Measurements from ENCODE around the gene DIAPH2.
"Not testable (repeated sequence)": the region's sequence is repeated elsewhere in the genome, so short reads cannot be mapped to it uniquely, and the experiment has no call there.

The DIAPH2 gene

GRCh38 chrX:96684339-96685209, at the start of gene DIAPH2:
DIAPH2 (plus strand) TSS chrX:96684842.
- DNase-seq, result peak; percentile 78

- DNase-seq, result no peak
These were observed 34.6 kb upstream of the DIAPH2 start for GRCh38 chrX:96650023-96650422.

GRCh38 chrX:96655947-96656623, 28.6 kb upstream of the DIAPH2 start:
- no peak for DNase-seq

GRCh38 chrX:96682516-96682915, 2.1 kb upstream of the DIAPH2 start:
- no peak for DNase-seq

- DNase-seq, result no peak
These were observed 674 bp upstream of the DIAPH2 start for GRCh38 chrX:96683997-96684338.

GRCh38 chrX:96685210-96686099, 813 bp downstream of the DIAPH2 start:
- peak; percentile 47 for DNase-seq

- peak; percentile 24 for DNase-seq
These were observed 3.1 kb downstream of the DIAPH2 start for GRCh38 chrX:96687776-96688175.

- DNase-seq, result no peak
These were observed 4.1 kb downstream of the DIAPH2 start for GRCh38 chrX:96688789-96689188.

- DNase-seq, result peak; percentile 19
These were observed 5.3 kb downstream of the DIAPH2 start for GRCh38 chrX:96689991-96690390.

- no peak for DNase-seq
These were observed 7.8 kb downstream of the DIAPH2 start for GRCh38 chrX:96692454-96692853.

GRCh38 chrX:96692890-96693289, 8.2 kb downstream of the DIAPH2 start:
- no peak for DNase-seq

- no peak for DNase-seq
These were observed 8.8 kb downstream of the DIAPH2 start for GRCh38 chrX:96693407-96693806.

- no peak for DNase-seq
These were observed 11.8 kb downstream of the DIAPH2 start for GRCh38 chrX:96696462-96696861.

GRCh38 chrX:96700625-96701024, 16.0 kb downstream of the DIAPH2 start:
- DNase-seq, result no peak

GRCh38 chrX:96703379-96703778, 18.7 kb downstream of the DIAPH2 start:
- DNase-seq, result no peak

- peak; percentile 43 for DNase-seq
These were observed 19.2 kb downstream of the DIAPH2 start for GRCh38 chrX:96703816-96704215.

- peak; percentile 48 for DNase-seq
These were observed 20.0 kb downstream of the DIAPH2 start for GRCh38 chrX:96704629-96705028.

- no peak for DNase-seq
These were observed 21.3 kb downstream of the DIAPH2 start for GRCh38 chrX:96705905-96706304.

GRCh38 chrX:96707804-96708203, 23.2 kb downstream of the DIAPH2 start:
- DNase-seq, result peak; percentile 1

- no peak for DNase-seq
These were observed 25.4 kb downstream of the DIAPH2 start for GRCh38 chrX:96710031-96710430.

GRCh38 chrX:96713303-96713702, 28.7 kb downstream of the DIAPH2 start:
- DNase-seq, result no peak

- not testable (repeated sequence) for DNase-seq
These were observed 29.8 kb downstream of the DIAPH2 start for GRCh38 chrX:96714393-96714792.

- DNase-seq, result peak; percentile 27
These were observed 30.8 kb downstream of the DIAPH2 start for GRCh38 chrX:96715481-96715880.
